HG02981 (cell line): ENCODE measurements around the gene RGMB.

Experiments used
- ATAC-seq: cut with Tn5 transposase; IDR thresholded peaks from one replicate; pipeline ENCODE4 v1.9.1; 2021; ENCODE audit warnings: mild to moderate bottlenecking, moderate library complexity; ENCODE audit not compliant: unreplicated experiment

Gene RGMB

GRCh38 chr5:98767581-98767980 lies 5.9 kb upstream of the RGMB start:
- ATAC-seq: no peak

DNA sequence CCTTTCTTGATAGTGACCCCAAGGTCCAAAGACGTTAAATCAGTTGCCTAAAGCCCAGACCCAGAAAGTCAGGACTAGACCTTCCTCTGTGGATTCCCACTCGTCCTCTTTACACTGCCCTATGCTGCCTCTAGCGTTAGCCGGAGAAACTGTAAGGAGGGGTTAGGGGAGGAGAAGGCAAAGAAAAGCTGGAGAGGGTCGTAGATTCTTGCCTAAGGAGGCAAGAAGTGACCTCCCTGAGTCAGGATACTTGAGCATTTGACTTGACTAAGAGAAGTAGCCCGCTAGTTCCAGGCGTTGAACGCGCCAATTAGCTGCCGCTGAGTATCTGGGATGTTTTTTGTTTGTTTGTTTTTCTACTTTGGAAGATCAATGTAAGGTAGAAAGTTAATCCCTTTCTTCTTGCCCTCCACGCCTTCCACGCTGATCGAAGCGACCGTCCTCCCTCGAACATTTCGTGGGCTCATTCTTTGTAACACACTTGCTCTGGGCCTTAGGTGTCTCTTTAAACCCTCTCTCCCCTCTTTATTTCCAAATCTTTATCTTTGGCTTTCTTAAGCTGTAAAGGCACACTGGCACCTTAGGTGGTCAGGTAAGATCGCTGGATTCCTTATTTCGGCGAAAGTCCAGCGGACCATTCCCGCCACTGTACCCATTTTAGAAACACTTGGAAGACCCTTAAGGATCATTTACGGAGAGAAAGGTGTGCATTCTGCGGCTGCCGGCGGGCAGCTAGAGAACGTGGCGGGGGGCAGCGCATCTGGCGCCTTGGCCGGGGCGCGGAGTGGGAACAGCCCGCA lies 5.1 kb upstream of the RGMB start:
- peak; percentile 38 for ATAC-seq

GRCh38 chr5:98768960-98769209 lies 4.6 kb upstream of the RGMB start:
- ATAC-seq: no peak

DNA sequence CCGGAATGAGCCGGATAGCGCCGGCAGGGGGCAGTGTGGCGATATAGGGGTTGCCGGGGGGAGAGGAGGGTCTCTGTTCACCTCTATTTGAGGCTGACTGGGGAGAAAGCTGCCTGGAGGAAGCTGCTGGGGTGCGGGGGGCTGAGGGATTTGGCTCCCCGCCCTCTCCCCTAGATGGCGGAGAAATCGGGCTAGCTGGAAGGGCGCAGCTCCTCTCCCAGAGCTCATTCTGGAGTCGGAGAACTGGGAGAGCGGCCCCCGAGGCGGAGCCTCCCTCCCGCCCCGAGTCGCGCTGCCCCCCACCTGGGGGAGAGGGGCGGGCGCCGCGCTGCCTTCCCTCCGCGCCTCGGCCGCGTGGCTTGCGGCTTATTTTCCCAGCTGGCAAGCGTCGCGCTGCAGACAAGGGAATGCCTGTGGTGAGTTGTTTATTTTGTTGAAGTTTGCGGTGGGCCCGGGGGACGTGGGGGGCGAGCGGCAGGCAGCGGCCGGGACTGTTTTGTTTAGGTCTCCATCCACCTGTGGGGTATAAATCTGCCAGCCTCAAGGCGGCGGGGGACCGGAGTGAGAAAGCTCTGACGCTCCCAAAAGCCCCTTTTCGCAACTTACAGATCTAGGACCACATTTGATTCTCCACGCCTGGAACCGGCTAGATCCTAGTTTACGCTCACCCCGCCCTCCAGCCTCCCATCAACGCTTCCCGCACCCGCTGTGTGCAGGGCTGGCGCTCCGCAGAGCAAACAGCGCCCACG lies 4.1 kb upstream of the RGMB start:
- no peak for ATAC-seq

- ATAC-seq: no peak
Observed at GRCh38 chr5:98769959-98770208, 3.6 kb upstream of the RGMB start.

DNA sequence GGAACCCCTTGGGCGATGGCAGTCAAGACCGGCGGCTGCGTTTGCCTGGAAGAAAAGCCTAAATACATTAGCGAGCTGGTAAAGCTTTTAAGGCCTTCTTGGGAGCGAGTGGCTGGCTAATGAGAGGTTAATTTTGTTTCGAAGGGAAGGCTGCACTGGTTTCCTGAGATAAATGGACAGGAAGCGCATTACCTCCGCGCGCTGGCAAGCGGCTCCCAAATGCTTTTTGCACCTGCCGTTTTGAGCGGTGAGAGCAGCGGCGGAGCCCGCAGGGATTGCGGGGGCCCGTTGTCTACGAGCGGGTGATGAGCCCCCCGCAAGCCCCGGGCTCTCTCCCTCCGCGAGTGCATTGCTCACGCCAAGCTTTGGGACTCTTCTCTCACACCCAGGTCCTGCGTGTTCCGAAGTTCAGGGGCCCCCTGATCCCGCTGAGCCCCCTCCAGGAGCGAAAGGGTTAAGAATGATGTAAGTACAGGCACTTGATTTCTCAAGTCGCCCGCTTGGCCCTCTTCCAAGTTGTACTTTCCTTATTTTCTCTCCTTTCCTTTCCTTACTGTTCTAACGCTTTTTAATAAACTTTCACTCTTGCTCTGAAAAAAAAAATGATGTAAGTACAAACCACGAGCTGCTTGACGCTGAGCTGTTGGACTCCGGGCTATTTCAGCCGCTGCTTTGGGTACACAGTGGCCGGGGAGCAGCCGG lies 3.1 kb upstream of the RGMB start:
- no peak for ATAC-seq

- no peak for ATAC-seq
Observed at GRCh38 chr5:98770911-98771322, 2.5 kb upstream of the RGMB start.

DNA sequence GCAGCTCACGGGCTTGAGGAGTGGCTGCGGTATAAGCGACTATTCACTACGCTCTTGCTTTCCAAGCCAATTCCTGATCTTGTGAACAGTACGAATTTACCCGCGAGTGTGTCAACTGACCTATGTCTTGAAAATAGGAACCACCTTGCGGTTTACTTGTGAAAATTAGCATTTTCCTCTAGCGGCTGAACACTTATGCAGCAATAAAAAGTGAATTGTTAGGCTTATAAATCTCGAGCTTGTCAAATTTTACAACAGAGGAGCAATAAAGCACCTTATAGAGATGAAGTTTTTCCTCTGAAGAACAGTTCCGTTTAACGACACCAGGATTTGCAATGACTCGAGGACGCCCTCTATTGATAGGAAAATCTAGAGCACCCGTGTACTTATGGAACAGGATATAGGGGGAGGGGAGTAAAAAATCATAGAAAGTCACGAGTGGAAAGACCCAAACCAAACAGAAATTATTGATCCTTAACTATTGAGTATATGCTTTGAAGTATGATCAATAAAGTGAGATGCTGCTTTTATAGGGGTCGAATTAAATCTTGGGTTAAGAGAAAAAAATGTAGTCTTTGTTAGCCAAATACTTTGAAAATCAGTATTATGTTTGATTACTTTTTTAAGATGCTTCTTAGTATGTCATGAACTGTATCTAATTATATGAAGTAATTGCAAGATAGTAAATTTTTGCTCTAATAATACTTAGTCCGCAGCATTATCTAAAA lies 1.9 kb upstream of the RGMB start:
- no peak for ATAC-seq

DNA sequence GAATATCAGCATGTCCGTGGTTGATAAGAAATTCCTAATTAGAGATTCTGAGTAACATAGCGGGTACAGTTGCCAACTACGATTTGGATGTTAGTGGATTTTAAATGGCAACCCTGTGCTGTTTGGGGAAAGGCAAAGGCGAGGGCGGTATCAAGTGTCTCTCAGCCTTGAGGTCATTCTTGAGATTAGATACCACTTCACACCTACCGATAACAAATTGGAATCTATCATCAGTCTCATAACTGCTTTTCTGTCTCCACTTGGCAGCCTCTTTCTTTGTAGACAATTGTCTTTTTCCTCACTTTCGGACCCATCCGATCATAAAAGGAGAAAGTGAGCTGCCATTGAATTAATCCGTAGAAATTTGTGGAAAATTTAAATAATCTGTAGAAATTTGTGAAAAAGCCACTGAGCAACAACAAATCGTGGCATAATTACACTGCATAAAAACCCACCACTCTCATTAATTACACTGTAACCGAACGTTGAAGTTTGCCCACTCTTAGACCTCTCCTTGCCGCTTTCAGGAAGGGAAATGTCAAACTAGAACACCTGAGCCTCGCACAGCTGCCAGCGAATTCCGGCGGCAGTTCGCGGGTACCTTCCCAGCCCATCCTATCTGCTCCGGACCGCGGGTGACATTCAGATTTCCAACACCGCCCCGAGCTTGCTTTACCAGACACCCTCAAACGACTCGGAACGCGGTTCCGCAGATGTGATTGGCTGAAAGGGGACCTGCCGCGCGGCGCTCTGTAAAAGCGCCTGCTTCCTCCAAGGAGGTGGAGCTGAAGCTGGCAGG lies 849 bp upstream of the RGMB start:
- peak; percentile 13 for ATAC-seq

- ATAC-seq: no peak
Observed at GRCh38 chr5:98773214-98773463, 324 bp upstream of the RGMB start.

- ATAC-seq: peak; percentile 32
Observed at GRCh38 chr5:98774192-98775033, 950 bp downstream of the RGMB start.

DNA sequence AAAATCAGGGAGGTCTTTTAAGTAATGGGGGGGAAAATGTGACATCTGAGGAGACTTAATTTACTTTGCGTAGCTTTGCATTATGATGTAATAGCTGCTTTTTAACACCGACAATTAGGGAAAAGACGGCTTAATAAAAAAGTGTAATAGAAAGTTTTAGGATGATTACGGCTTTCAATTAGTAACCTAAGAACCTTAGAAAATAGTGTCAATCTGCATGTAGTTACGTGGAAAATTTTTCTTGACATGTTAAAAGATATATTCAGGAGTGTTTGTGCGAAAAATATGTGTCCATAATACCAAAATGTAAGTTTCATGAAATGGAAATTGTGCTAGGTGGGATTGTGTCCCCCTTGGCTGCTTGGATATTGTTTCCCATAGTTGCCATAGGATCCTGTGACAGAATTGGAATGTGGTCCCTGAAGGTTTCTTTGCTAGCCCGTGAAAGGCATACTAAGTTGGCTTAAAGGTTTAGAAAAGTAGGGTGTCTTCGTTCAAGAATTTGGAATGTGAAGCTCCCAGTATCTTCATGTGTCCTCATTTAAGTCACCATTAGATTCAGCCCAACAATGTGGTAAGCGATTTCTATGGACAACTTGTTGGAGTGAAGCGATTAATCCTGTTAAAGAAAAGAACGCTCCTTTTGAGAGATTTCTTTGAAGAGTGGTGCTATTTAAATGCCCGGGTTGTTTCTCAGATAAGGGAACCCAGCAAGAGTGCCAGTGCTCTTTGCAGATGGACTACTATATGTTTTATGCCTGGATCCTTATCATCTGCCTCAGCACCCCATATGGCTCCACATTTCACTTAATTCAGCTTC lies 2.0 kb downstream of the RGMB start:
- no peak for ATAC-seq

DNA sequence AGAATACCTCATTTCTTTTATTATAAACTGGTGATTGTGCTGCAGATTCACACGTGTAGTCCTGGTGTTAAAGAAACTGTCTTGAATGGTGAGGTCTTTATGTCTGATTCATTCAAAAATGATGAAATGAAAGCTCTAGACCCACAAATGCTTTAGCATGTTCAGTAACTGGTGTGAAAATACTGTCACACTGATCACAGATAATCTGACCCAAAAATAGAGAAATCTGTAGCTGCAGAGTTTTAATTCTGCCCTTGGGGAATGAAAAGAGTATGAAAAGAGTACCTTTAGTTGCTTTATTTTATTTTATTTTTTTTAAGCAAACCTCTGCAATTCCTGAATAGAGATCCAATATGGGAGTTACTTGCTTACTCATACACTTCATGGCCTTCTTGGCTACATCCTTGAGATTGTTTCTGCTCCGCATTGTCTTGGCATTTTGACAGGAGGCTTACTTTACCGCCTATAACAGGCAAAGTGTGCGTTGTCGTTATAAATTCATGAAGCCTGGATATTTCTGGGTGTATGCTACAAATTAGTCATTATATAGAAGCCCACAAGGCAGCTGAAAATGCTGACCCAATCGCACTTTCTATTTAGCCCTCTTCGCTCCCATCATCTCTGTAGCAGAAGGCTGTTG lies 2.7 kb downstream of the RGMB start:
- ATAC-seq: no peak

GRCh38 chr5:98777295-98777694 lies 3.8 kb downstream of the RGMB start:
- ATAC-seq: no peak

DNA sequence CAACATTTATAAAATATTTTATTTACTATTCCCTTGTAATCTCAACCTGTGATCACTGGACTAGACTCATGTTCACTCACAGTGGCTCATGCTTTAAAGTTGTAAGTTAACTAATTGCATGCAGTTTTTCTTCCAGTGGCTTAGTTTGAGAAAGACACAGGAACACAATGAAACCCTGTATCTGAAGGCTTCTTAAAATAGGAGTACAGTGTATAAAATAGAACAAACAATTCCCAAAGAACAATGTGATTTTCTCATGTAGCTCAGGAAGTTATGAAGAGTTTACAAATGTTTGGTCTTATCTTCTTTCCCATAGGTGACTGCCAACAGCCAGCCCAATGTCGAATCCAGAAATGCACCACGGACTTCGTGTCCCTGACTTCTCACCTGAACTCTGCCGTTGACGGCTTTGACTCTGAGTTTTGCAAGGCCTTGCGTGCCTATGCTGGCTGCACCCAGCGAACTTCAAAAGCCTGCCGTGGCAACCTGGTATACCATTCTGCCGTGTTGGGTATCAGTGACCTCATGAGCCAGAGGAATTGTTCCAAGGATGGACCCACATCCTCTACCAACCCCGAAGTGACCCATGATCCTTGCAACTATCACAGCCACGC lies 5.9 kb downstream of the RGMB start:
- ATAC-seq: no peak

GRCh38 chr5:98780390-98780789 lies 6.9 kb downstream of the RGMB start:
- peak; percentile 72 for ATAC-seq

DNA sequence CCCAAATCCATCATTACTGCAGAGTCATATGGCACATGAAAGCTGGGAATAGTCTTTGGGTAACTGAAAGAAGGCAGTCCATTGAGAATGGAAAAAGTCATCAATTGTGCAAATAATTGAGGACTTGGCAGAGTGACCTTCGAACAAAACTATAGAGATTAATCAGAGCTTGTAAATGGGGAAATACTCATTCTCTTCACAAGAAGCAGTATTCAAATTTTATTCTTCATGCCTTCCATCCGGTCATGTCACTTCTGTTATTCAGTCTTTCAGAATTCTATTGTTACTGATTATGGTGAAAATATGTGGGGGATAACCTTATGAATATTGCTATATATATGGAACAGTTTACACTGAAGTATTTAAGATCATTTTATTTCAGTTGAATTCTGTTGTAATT lies 8.1 kb downstream of the RGMB start:
- no peak for ATAC-seq

DNA sequence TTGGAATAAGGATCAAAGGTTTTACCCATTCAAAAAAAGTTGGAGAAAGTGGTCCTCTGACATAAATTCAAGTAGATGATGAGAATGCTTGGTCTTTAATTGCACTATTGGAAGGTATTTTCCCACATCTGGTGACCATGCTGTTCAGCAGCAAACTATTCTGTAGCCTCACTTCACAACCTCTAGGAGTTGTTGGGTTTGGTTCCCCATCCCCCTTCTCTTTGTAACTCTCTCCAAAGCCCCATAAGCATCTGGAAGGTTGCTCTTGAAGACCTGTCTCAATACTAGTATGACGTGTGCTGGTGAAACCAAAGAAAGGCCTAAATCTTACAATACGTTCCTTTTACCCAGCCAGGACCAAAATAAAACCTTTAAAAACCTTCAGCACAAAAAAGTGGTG lies 8.5 kb downstream of the RGMB start:
- no peak for ATAC-seq
